Progenitor cell of endocrine pancreas (in vitro differentiated cells): Measurements from ENCODE around the gene TRABD2B. TPM values are rescaled to one million over a fixed set of nuclear protein-coding genes. Genes with fewer than 3 reads are reported as not detected.

Experiments used
- DNase-seq: peaks from one replicate; pipeline ENCODE4 v3.0.0; 2021; ENCODE audit warnings: low spot score; ENCODE audit not compliant: unreplicated experiment
- H3K27ac Mint-ChIP-seq: 2 replicates; pipeline ENCODE4 v1.8.0; 2021; ENCODE audit warnings: mild to moderate bottlenecking, moderate library complexity, mixed read lengths
- H3K27me3 Mint-ChIP-seq: 2 replicates; pipeline ENCODE4 v1.8.0; 2021; ENCODE audit warnings: mixed read lengths
- H3K36me3 Mint-ChIP-seq: 2 replicates; pipeline ENCODE4 v1.8.0; 2022; ENCODE audit warnings: mixed read lengths; ENCODE audit not compliant: insufficient read depth
- H3K4me1 Mint-ChIP-seq: 2 replicates; pipeline ENCODE4 v1.8.0; 2021; ENCODE audit warnings: low read depth, mixed read lengths
- H3K4me3 Mint-ChIP-seq: 2 replicates; pipeline ENCODE4 v1.8.0; 2021; ENCODE audit warnings: low read depth, mild to moderate bottlenecking, moderate library complexity, mixed read lengths
- H3K9me3 Mint-ChIP-seq: 2 replicates; pipeline ENCODE4 v1.8.0; 2021; ENCODE audit warnings: low read depth, mixed read lengths
- total RNA-seq: library from RNA; stranded (reverse); gene quantifications from 2 replicates; pipeline ENCODE4 v1.2.1, GENCODE V29; 2021
- TF ChIP-seq, protein P1 (sequence below): fragments of 200-600 bp; sonication (generic); IDR thresholded peaks from one replicate; pipeline ENCODE4 v1.5.0; 2021; ENCODE audit warnings: antibody characterized with exemption, mild to moderate bottlenecking; ENCODE audit not compliant: unreplicated experiment

The TRABD2B gene
- total RNA-seq, 1 donor from 2014 or later: 14.5 TPM

- H3K27me3 Mint-ChIP-seq: no peaks in the 10 kb centered on the region
- peaks cover 9% of the 10 kb centered on the region for H3K4me1 Mint-ChIP-seq
- TF ChIP-seq, protein P1, sequence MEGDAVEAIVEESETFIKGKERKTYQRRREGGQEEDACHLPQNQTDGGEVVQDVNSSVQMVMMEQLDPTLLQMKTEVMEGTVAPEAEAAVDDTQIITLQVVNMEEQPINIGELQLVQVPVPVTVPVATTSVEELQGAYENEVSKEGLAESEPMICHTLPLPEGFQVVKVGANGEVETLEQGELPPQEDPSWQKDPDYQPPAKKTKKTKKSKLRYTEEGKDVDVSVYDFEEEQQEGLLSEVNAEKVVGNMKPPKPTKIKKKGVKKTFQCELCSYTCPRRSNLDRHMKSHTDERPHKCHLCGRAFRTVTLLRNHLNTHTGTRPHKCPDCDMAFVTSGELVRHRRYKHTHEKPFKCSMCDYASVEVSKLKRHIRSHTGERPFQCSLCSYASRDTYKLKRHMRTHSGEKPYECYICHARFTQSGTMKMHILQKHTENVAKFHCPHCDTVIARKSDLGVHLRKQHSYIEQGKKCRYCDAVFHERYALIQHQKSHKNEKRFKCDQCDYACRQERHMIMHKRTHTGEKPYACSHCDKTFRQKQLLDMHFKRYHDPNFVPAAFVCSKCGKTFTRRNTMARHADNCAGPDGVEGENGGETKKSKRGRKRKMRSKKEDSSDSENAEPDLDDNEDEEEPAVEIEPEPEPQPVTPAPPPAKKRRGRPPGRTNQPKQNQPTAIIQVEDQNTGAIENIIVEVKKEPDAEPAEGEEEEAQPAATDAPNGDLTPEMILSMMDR: no peak
- no peak overlapping the region for H3K4me3 Mint-ChIP-seq
- no peaks in the 10 kb centered on the region for H3K9me3 Mint-ChIP-seq
- H3K36me3 Mint-ChIP-seq: peaks cover 12% of the 10 kb centered on the region
- no peak for DNase-seq
- H3K27ac Mint-ChIP-seq: no peak overlapping the region
These were observed 227.9 kb downstream of the TRABD2B start for GRCh38 chr1:47769295-47769694.

- DNase-seq: no peak
- Mint-ChIP-seq H3K4me1 (peaks cover 9% of the 10 kb centered on the region), H3K27me3 (no peaks in the 10 kb centered on the region), H3K36me3 (peaks cover 4% of the 10 kb centered on the region), H3K4me3 (no peak overlapping the region), H3K27ac (no peak overlapping the region), H3K9me3 (no peaks in the 10 kb centered on the region)
- TF ChIP-seq, protein P1: no peak
These were observed 229.5 kb downstream of the TRABD2B start for GRCh38 chr1:47767741-47768100.

GRCh38 chr1:47766832-47767740, 230.1 kb downstream of the TRABD2B start:
- no peaks in the 10 kb centered on the region for H3K27me3 Mint-ChIP-seq
- no peak overlapping the region for H3K27ac Mint-ChIP-seq

DNA sequence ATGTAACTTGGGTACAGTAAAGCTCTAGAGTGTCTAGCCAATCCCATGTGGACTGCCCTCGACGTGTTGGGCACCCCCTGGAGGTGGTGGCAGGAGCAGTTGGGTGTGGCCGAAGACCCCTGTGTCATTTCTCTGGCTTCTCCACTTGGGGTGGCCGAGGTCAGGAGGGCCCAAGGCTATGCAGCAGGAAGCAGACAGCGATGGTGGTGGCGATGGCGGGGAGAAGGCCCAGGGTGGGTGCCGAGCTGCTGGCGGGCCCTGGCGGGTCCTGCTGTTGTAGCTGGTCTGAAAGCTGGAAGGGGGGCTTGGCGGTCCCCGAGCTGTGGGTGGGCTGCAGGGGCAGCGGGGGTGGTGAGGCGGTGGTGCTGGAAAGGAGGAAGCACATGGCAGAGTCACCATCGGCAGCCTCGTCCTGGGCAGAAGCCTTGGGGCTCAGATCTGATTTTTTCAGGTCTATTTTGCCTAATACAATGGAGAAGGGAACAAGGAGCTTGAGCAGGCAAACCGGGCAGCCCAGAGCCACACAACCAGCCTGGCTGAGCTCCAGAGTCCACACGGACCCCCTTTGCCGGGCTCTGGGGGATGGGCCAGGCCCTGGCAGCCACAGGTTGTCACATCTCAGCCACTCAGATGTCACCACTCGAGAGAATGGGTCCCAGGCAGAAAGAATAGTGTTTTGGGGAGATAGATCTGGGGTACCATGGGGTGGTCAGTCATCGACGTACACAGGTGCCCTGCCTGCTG, 231.3 kb downstream of the TRABD2B start:
- H3K9me3 Mint-ChIP-seq: no peaks in the 10 kb centered on the region
- no peaks in the 10 kb centered on the region for H3K27me3 Mint-ChIP-seq
- H3K4me3 Mint-ChIP-seq: no peak overlapping the region
- peaks cover 5% of the 10 kb centered on the region for H3K36me3 Mint-ChIP-seq
- TF ChIP-seq, protein P1: no peak
- no peak for DNase-seq
- H3K27ac Mint-ChIP-seq: no peak overlapping the region
- H3K4me1 Mint-ChIP-seq: no peaks in the 10 kb centered on the region

More at GRCh38 chr1:47766832-47767740, 230.1 kb downstream of the TRABD2B start:
- Mint-ChIP-seq H3K36me3 (peaks cover 4% of the 10 kb centered on the region), H3K4me3 (no peak overlapping the region), H3K9me3 (no peaks in the 10 kb centered on the region), H3K4me1 (peaks cover 6% of the 10 kb centered on the region)
- DNase-seq: no peak
- TF ChIP-seq, protein P1: no peak

DNA sequence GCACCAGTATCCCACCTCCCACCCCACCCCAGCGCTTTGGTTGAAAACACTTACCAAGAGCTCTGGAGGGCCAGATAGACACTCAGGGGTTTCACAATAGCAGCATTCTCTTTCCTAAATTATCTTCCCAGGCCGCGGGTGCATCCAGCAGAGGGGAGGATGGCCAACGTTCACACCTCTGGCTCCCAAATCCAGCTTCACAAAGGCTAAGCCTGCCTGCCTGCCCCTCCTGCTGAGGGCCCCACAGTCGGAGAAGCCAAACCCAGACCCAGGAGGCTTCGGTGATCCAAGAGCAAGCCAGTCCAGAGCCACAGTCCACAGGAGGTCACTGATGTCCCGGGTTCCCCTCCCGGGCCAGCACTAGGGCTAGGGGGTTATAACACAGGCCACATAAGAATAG, 231.9 kb downstream of the TRABD2B start:
- Mint-ChIP-seq H3K4me3 (no peak overlapping the region), H3K36me3 (peaks cover 5% of the 10 kb centered on the region)
- TF ChIP-seq, protein P1: no peak

More for the DNA sequence above, 231.9 kb downstream of the TRABD2B start:
- Mint-ChIP-seq H3K27ac (no peak overlapping the region), H3K9me3 (no peaks in the 10 kb centered on the region), H3K27me3 (no peaks in the 10 kb centered on the region), H3K4me1 (no peaks in the 10 kb centered on the region)
- no peak for DNase-seq
